Type B pancreatic cell (in vitro differentiated cells): ENCODE data around the gene CEACAM8. TPM values are rescaled to one million over a fixed set of nuclear protein-coding genes. Genes with fewer than 3 reads are reported as not detected.
"Not testable (repeated sequence)": the region's sequence is repeated elsewhere in the genome, so short reads cannot be mapped to it uniquely, and the experiment has no call there.

Source experiments
- DNase-seq: peaks from one replicate; pipeline ENCODE4 v3.0.0; 2021; ENCODE audit warnings: mixed read lengths; ENCODE audit not compliant: unreplicated experiment; ENCODE audit errors: extremely low spot score
- H3K27ac Mint-ChIP-seq: 2 replicates; pipeline ENCODE4 v1.8.0; 2021; ENCODE audit warnings: mild to moderate bottlenecking, mixed read lengths
- H3K27me3 Mint-ChIP-seq: 2 replicates; pipeline ENCODE4 v1.8.0; 2021; ENCODE audit warnings: mixed read lengths
- H3K36me3 Mint-ChIP-seq: 2 replicates; pipeline ENCODE4 v1.8.0; 2021; ENCODE audit warnings: mixed read lengths
- H3K4me1 Mint-ChIP-seq: one replicate; pipeline ENCODE4 v1.8.0; 2021; ENCODE audit warnings: mixed read lengths; ENCODE audit not compliant: unreplicated experiment
- H3K4me3 Mint-ChIP-seq: 2 replicates; pipeline ENCODE4 v1.8.0; 2021; ENCODE audit warnings: mild to moderate bottlenecking, mixed read lengths
- H3K9me3 Mint-ChIP-seq: 2 replicates; pipeline ENCODE4 v1.8.0; 2021; ENCODE audit warnings: mixed read lengths
- total RNA-seq: library from RNA; stranded (reverse); gene quantifications from 2 replicates; pipeline ENCODE4 v1.2.1, GENCODE V29; 2021; ENCODE audit warnings: low replicate concordance
- TF ChIP-seq, protein P1 (sequence below): fragments of 200-600 bp; sonication (generic); conservative IDR thresholded peaks from 2 replicates; pipeline ENCODE4 v1.5.0; 2021; ENCODE audit warnings: antibody characterized with exemption, mild to moderate bottlenecking

CEACAM8 gene
- total RNA-seq, 1 donor from 2014 or later, result not detected

DNA sequence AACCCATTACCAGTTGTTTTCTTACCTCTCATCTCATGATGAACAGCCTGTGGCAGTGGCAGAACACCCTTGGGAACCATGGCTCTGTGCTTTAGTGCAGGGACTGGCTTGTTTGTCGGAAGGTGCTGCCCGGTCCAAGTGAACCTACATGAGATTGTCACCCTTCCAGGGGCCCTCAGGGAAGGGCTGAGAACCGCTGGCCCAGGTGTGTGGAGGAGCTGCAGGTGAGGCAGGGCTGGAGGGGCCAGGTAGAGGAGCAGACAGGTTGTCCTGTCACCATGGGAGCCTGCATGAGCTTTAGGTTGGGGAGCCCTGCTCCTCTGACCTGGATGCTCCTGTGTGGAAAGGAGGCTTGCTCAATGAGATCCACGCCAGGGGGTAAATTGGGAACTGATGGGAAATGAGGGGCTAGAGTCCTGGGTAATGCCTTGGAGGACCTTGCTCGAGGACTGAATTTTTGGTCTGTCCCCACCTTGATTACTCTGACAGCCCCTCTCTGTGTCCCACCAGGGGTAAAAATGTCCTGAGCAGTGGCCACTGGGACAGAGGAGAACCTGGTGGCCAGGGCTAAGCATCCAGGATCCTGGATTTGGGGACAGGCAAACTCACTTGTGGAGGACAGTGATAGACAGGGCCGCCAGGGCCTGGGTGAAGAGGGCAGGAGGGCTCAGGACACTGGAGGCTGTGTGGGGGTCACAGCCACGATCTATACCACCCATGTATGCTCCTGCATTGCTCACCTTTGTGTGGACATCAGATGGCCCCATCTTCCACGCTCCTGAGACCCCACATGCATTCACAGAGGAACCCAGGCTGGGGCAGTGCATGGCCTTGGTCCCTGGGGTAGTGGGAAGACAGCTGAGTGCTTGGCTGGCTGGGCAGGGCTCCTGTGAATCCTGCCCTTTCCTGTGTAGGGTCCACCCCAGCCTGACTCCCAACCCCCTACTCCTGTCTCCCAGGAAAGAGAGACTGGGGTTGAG is 42.3 kb downstream of the CEACAM8 start:
- TF ChIP-seq, protein P1, sequence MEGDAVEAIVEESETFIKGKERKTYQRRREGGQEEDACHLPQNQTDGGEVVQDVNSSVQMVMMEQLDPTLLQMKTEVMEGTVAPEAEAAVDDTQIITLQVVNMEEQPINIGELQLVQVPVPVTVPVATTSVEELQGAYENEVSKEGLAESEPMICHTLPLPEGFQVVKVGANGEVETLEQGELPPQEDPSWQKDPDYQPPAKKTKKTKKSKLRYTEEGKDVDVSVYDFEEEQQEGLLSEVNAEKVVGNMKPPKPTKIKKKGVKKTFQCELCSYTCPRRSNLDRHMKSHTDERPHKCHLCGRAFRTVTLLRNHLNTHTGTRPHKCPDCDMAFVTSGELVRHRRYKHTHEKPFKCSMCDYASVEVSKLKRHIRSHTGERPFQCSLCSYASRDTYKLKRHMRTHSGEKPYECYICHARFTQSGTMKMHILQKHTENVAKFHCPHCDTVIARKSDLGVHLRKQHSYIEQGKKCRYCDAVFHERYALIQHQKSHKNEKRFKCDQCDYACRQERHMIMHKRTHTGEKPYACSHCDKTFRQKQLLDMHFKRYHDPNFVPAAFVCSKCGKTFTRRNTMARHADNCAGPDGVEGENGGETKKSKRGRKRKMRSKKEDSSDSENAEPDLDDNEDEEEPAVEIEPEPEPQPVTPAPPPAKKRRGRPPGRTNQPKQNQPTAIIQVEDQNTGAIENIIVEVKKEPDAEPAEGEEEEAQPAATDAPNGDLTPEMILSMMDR, result no peak
- DNase-seq, result peak; percentile 59
- no peak overlapping the region for H3K27ac Mint-ChIP-seq
- no peaks in the 10 kb centered on the region for H3K27me3 Mint-ChIP-seq
- H3K4me1 Mint-ChIP-seq, result no peaks in the 10 kb centered on the region
- no peaks in the 10 kb centered on the region for H3K36me3 Mint-ChIP-seq
- peaks cover 6% of the 10 kb centered on the region for H3K9me3 Mint-ChIP-seq
- H3K4me3 Mint-ChIP-seq, result no peak overlapping the region

DNA sequence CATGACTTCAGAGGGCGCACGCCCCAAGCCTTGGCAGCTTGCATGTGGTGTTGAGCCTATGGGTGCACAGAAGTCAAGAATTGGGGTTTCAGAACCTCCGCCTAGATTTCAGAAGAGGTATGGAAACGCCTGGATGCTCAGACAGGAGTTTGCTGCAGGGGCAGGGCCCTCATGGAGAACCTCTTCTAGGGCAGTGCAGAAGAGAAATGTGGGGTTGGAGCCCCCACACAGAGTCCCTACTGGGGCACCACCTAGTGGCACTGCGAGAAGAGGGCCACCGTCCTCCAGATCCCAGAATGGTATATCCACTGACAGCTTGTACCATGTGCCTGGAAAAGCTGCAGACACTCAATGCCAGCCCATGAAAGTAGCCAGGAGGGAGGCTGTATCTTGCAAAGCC is 44.2 kb downstream of the CEACAM8 start:
- H3K27ac Mint-ChIP-seq, result not testable (repeated sequence)

GRCh38 chr19:42549067-42549466 is 45.7 kb downstream of the CEACAM8 start:
- not testable (repeated sequence) for H3K27ac Mint-ChIP-seq, H3K27me3 Mint-ChIP-seq, H3K9me3 Mint-ChIP-seq, H3K4me1 Mint-ChIP-seq, H3K36me3 Mint-ChIP-seq, H3K4me3 Mint-ChIP-seq, DNase-seq

More for the DNA sequence above, 44.2 kb downstream of the CEACAM8 start:
- not testable (repeated sequence) for H3K4me3 Mint-ChIP-seq, H3K27me3 Mint-ChIP-seq, H3K36me3 Mint-ChIP-seq, H3K9me3 Mint-ChIP-seq, H3K4me1 Mint-ChIP-seq
- peak; percentile 31 for DNase-seq

DNA sequence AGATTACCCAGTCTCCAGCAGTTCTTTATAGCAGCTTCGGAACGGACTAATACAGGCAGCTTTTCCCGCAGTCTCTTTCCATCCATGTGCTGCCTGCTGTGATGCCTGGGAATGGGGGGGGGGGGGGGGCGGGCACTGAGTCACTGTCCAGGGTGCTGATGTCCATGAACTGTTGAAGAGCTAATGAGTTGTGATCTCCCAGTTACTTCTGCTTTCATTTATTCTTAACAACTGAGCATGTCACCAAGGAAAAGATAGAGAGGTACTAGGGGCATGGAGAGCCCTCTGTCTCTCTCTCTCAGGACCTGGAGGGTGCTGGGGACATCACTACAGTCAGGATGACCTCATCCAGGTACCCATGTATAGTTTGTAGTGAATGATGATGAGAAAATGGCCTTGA is 46.2 kb downstream of the CEACAM8 start:
- Mint-ChIP-seq H3K4me1 (no peaks in the 10 kb centered on the region), H3K27me3 (no peaks in the 10 kb centered on the region), H3K4me3 (no peak overlapping the region), H3K27ac (no peak overlapping the region), H3K36me3 (no peaks in the 10 kb centered on the region), H3K9me3 (peaks cover 6% of the 10 kb centered on the region)
- DNase-seq, result no peak
- TF ChIP-seq, protein P1, result no peak

DNA sequence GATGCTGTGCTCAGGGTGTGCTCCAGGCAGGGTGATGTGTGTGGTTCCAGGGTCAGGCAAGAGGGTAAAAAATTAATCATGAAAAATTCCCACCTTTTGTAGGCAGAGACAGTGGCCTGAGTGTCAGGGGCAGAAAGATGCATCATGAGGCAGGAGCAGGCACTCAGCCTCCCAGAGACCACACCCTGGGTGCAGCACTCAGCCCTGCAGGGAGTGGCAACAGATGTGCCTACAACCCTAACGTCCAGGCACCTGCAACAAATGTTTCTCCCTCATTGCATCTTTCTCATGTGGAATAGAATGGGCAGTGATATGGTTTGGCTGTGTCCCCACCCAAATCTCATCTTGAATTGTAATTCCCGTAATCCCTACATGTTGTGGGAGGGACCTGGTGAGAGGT is 46.8 kb downstream of the CEACAM8 start:
- Mint-ChIP-seq H3K36me3 (no peaks in the 10 kb centered on the region), H3K4me1 (no peaks in the 10 kb centered on the region), H3K27me3 (no peaks in the 10 kb centered on the region), H3K27ac (no peak overlapping the region), H3K9me3 (peaks cover 6% of the 10 kb centered on the region), H3K4me3 (no peak overlapping the region)
- TF ChIP-seq, protein P1, result no peak
- no peak for DNase-seq

DNA sequence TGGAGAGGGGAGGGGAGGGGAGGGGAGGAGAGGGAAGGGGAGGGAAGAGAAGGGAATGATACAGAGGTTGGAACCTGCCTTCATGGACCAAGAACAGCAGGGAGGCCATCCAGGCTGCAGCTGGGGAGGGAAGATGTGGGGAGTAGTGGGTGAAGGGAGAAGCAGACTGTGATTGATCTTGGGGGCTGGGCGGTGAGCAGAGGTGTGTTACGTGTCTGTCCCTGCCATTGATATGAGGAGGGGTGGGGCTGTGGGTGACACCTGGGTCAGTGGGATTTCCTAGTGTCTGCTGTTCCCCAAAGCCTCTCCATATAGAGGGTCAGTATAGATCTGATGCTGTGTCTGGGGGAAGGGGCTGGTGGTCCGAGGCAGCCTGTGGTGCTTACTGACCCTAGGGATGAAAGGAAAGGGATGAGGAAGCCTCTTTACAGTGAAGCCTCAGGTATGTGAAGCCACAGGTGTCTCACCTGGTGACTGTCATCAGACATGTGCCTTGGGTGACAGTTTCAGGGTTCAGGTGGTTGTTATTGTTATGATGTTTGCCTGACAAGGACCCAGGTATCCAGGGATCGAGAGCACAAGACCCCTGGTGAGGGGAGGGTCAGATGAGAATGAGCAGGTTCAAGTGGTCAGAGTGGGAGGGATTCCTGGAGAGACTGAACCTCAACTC is 47.8 kb downstream of the CEACAM8 start:
- H3K27ac Mint-ChIP-seq, result no peak overlapping the region
- no peak overlapping the region for H3K4me3 Mint-ChIP-seq
- no peaks in the 10 kb centered on the region for H3K4me1 Mint-ChIP-seq
- peaks cover 6% of the 10 kb centered on the region for H3K9me3 Mint-ChIP-seq
- DNase-seq, result no peak
- TF ChIP-seq, protein P1, result no peak
- no peaks in the 10 kb centered on the region for H3K27me3 Mint-ChIP-seq
- H3K36me3 Mint-ChIP-seq, result no peaks in the 10 kb centered on the region
